HEK293T (cell line): Measurements from ENCODE around the gene TCAIM.

Source experiments
- CTCF ChIA-PET: fragments of 350-600 bp; formaldehyde crosslinking; extraction: SDS; loops from one replicate; lab custom pipeline; 2021; ENCODE audit warnings: antibody characterized with exemption, inconsistent platforms; lab: Yijun Ruan, JAX
- POLR2A ChIA-PET: fragments of 350-600 bp; formaldehyde crosslinking; extraction: SDS; loops from one replicate; lab custom pipeline; 2020; ENCODE audit warnings: antibody characterized with exemption, inconsistent platforms; lab: Yijun Ruan, JAX
- DNase-seq: peaks from one replicate; pipeline ENCODE4 v3.0.0; 2012; ENCODE audit warnings: mixed read lengths; ENCODE audit errors: extremely low spot score
- ARNT ChIP-seq: fragments of 450-650 bp; IDR thresholded peaks from 2 replicates; pipeline ENCODE4 v1.6.1; 2017; ENCODE audit warnings: mild to moderate bottlenecking
- BHLHE40 ChIP-seq: fragments of 450-650 bp; IDR thresholded peaks from 2 replicates; pipeline ENCODE4 v1.6.1; 2016; ENCODE audit warnings: mild to moderate bottlenecking, moderate library complexity, borderline replicate concordance
- CTBP1 ChIP-seq: fragments of 450-650 bp; IDR thresholded peaks from 2 replicates; pipeline ENCODE4 v1.6.1; 2016; ENCODE audit warnings: borderline replicate concordance
- ELF4 ChIP-seq: fragments of 450-650 bp; IDR thresholded peaks from 2 replicates; pipeline ENCODE4 v1.6.1; 2017; ENCODE audit warnings: antibody characterized with exemption
- FOXA1 ChIP-seq: fragments of 450-650 bp; IDR thresholded peaks from 2 replicates; pipeline ENCODE4 v1.6.1; 2016; ENCODE audit warnings: mild to moderate bottlenecking
- FOXK2 ChIP-seq: fragments of 450-650 bp; IDR thresholded peaks from 2 replicates; pipeline ENCODE4 v1.6.1; 2016; ENCODE audit warnings: mild to moderate bottlenecking
- FOXM1 ChIP-seq: fragments of 450-650 bp; IDR thresholded peaks from 2 replicates; pipeline ENCODE4 v1.6.1; 2017; ENCODE audit warnings: mild to moderate bottlenecking, borderline replicate concordance
- HDGF ChIP-seq: fragments of 450-650 bp; IDR thresholded peaks from 2 replicates; pipeline ENCODE4 v1.6.1; 2017; ENCODE audit warnings: antibody characterized with exemption, borderline replicate concordance
- L3MBTL2 ChIP-seq: fragments of 450-650 bp; conservative IDR thresholded peaks from 2 replicates; pipeline ENCODE4 v1.6.1; 2016; ENCODE audit warnings: mild to moderate bottlenecking
- LEF1 ChIP-seq: fragments of 450-650 bp; IDR thresholded peaks from 2 replicates; pipeline ENCODE4 v1.6.1; 2017; ENCODE audit warnings: mild to moderate bottlenecking, borderline replicate concordance
- NFRKB ChIP-seq: fragments of 450-650 bp; IDR thresholded peaks from 2 replicates; pipeline ENCODE4 v1.6.1; 2016; ENCODE audit warnings: mild to moderate bottlenecking, moderate library complexity
- SP1 ChIP-seq: fragments of 450-650 bp; IDR thresholded peaks from 2 replicates; pipeline ENCODE4 v1.6.1; 2017
- SUZ12 ChIP-seq: fragments of 450-650 bp; IDR thresholded peaks from 2 replicates; pipeline ENCODE4 v1.6.1; 2016; ENCODE audit warnings: mild to moderate bottlenecking
- TARDBP ChIP-seq: fragments of 450-650 bp; IDR thresholded peaks from 2 replicates; pipeline ENCODE4 v1.6.1; 2016
- ZNF384 ChIP-seq: fragments of 450-650 bp; IDR thresholded peaks from 2 replicates; pipeline ENCODE4 v1.6.1; 2016
- TF ChIP-seq, protein P1 (sequence below): fragments of 450-650 bp; IDR thresholded peaks from 2 replicates; pipeline ENCODE4 v1.6.1; 2016

TCAIM gene

DNA sequence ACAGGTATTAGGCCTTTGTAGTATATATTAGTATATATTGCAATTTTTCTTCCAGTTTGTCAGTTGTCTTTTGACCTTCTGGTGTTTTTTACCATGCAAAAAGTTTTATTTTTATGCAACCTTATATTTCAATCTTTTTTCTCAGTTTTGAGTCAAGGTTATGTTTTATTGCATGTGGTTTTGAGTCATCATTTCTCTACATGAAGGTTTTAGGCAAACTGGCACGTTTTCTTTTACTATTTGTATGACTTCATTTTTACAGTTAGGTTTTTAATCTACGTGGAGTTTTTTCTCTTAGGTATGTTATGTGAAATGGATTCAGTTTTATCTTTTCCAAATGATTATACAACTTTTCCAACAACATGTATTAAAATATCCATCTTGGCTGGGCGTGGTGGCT lies 36.8 kb upstream of the TCAIM start:
- DNase-seq, result no peak
- POLR2A ChIA-PET, result no interaction called here
- CTCF ChIA-PET, result no interaction called here
- TF ChIP-seq CTBP1, result no peak
- no peak for TF ChIP-seq FOXA1
- TF ChIP-seq SUZ12, result no peak
- TF ChIP-seq, protein P1, sequence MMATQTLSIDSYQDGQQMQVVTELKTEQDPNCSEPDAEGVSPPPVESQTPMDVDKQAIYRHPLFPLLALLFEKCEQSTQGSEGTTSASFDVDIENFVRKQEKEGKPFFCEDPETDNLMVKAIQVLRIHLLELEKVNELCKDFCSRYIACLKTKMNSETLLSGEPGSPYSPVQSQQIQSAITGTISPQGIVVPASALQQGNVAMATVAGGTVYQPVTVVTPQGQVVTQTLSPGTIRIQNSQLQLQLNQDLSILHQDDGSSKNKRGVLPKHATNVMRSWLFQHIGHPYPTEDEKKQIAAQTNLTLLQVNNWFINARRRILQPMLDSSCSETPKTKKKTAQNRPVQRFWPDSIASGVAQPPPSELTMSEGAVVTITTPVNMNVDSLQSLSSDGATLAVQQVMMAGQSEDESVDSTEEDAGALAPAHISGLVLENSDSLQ, result no peak
- no peak for TF ChIP-seq SP1
- TF ChIP-seq L3MBTL2, result no peak
- TF ChIP-seq FOXM1, result no peak
- no peak for TF ChIP-seq ELF4
- TF ChIP-seq TARDBP, result no peak
- no peak for TF ChIP-seq LEF1
- no peak for TF ChIP-seq HDGF
- no peak for TF ChIP-seq FOXK2
- no peak for TF ChIP-seq BHLHE40
- no peak for TF ChIP-seq NFRKB

DNA sequence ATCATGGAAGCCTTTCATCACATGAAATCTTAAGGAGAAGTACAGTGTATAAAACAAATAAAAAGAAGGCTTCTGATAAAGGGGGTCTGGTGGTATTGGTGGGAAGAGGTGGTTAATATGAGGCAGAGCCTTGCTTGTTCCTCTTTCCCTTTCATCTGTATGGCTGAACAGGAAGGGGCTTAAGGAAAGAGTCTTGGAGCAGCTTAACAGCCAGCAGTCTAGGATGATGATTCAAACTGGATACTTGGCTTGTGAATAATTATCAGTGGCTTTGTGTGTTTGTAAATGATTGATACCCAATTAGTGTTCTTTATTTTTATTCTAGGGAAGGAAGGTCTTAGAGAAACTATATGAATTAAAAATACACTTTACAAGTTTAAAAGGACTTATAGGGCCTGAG lies 29.1 kb upstream of the TCAIM start:
- TF ChIP-seq L3MBTL2 (no peak), SUZ12 (no peak), TARDBP (no peak), BHLHE40 (no peak), ELF4 (no peak), FOXA1 (no peak), FOXM1 (no peak), NFRKB (no peak), FOXK2 (no peak), SP1 (no peak), CTBP1 (no peak), ARNT (no peak), ZNF384 (no peak), HDGF (no peak), LEF1 (no peak)
- TF ChIP-seq, protein P1, result no peak
- no peak for DNase-seq
- ChIA-PET POLR2A (no interaction called here), CTCF (no interaction called here)

DNA sequence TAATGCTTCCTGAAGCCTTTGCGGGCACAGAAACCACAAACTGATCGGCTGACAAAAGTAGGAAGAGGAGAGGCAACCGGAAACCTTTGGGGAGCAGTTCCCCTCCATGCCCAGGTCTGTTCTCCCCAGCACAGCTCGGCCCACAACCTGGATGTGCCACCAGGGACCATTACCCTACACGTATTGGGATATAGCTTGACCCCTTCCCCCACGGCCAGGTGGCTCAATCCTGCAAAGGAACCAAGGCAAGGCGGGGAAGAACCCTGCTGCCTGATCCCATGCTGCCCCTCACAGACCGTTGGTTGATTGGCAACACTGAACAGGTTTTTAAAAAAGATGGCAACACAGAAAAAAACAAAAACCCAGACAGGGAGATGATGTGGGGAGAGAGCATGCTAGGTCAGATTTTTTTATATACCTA lies 19.7 kb upstream of the TCAIM start:
- no peak for DNase-seq
- CTCF ChIA-PET, result no interaction called here
- TF ChIP-seq LEF1 (no peak), ZNF384 (no peak), TARDBP (no peak), SP1 (no peak), HDGF (no peak), FOXK2 (no peak), CTBP1 (no peak), NFRKB (no peak), ELF4 (no peak), FOXM1 (no peak), L3MBTL2 (no peak)
- POLR2A ChIA-PET, result interaction anchor here (1.8 kb wide), 1 partner anchor 19 kb away, joined by 4 read pairs; no protein-coding TSS in a partner anchor

DNA sequence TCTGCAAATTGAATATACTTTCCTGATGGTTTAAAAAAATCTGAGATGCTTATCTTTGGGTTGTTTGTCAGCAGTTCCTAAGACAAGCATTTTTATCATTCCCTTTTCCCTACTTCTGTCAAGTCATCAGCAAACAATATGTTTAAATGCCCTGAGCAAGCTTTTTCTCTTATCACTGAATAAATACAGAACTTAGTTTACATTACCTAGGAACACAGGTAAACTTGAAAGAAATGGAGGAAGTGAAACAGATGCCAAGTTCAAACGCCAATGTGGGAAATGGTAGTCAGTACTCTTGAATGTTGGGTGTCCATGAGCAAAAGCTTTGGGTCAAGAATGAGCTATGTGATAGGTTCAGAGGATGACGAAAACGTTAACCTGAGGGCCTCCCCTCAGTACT lies 17.2 kb upstream of the TCAIM start:
- no peak for DNase-seq
- POLR2A ChIA-PET, result interaction anchor here (1.3 kb wide), 1 partner anchor 17 kb away, joined by 5 read pairs; the partner anchor contains the start of gene TCAIM
- TF ChIP-seq CTBP1 (no peak), ARNT (no peak), TARDBP (no peak), FOXM1 (no peak), FOXA1 (no peak), LEF1 (no peak), HDGF (no peak), SUZ12 (no peak), ELF4 (no peak), SP1 (no peak), ZNF384 (no peak), NFRKB (no peak), BHLHE40 (no peak), FOXK2 (no peak), L3MBTL2 (no peak)
- TF ChIP-seq, protein P1, result no peak
- CTCF ChIA-PET, result interaction anchor here (1.5 kb wide), 1 partner anchor 16 kb away, joined by 3 read pairs; no protein-coding TSS in a partner anchor

DNA sequence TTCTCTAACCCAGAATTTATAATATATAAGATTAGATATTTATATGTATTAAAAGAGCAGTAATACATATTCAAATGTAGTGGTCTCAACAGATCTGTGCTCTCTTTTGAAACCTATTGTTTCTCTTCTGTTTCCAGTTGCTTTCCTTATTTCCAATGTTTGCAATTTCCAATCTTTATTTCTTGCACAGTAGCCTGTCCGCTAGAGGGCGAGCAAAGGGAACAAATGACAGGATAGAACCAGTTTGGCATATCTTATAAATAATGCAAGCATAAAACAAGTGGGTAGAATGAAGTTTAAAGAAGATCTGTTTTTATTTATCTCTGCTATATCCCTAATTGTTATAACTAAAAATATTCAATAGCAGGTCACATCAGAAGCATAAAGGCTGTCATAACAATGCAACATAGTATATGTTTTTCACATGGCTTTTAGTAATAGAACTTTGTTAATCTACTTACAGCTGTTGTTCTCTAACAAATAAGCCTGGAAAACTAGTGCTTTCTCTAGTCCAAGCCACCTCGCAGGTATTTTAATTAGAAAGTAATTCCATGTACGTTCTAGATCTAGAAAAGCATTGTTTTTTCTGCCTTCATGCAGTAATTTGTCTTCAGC lies 15.1 kb upstream of the TCAIM start:
- TF ChIP-seq FOXK2, result peak; percentile 58; the same call in 1 of the 2 replicates
- no peak for TF ChIP-seq FOXM1
- DNase-seq, result peak; percentile 34
- ChIA-PET POLR2A (interaction anchor here (1.6 kb wide), 1 partner anchor 15 kb away, joined by 6 read pairs; the partner anchor contains the start of gene TCAIM), CTCF (interaction anchor here (0.7 to 1.0 kb wide), 2 partner anchors 13 to 1047 kb away, joined by 3 read pairs; no protein-coding TSS in a partner anchor)

DNA sequence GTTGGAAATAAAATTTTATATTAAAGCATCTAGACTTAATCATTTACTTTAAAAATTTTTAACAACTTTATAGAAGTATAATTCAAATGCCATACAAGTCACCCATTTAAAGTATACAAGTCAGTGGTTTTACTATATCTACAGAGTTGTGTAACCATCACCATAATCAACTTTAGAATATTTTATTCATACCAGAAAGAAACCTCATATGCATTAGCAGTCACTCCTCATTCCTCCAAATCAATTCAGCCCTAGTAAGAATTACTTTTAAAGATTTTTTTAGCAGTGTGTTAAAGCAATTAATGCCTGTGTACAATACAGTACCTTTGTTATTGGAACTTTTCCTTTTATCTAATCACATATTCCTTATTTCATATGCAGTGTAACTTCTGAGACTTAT lies 14.0 kb upstream of the TCAIM start:
- ChIA-PET CTCF (no interaction called here), POLR2A (no interaction called here)
- no peak for DNase-seq
- TF ChIP-seq ELF4 (no peak), FOXA1 (no peak), CTBP1 (no peak), NFRKB (no peak), BHLHE40 (no peak), LEF1 (no peak), FOXM1 (no peak), SUZ12 (no peak), L3MBTL2 (no peak), ARNT (no peak), SP1 (no peak), TARDBP (no peak), ZNF384 (no peak), HDGF (no peak)
- TF ChIP-seq, protein P1, result no peak
